Breast epithelium (tissue), 4 donors: ENCODE data around the gene NEBL. TPM values are rescaled to one million over a fixed set of nuclear protein-coding genes. Genes with fewer than 3 reads are reported as not detected.

Experiments
- DNase-seq, 2 donors: peaks; one replicate each; pipeline ENCODE4 v3.0.0-alpha.2; 2019; ENCODE audit warnings: low spot score in 2 of 2
- H3K27ac ChIP-seq, 2 donors: fragments of 200-600 bp; sonication (generic) in 1 of 2; one replicate each; pipeline ENCODE4 v1.5.1; 2016 to 2019; ENCODE audit warnings: mild to moderate bottlenecking in 1 of 2
- H3K27me3 ChIP-seq, 2 donors: fragments of 200-600 bp; sonication (generic) in 1 of 2; one replicate each; pipeline versions ENCODE4 v1.5.1 to v1.6.0; 2017 to 2019; ENCODE audit warnings: control low read depth in 1 of 2, mild to moderate bottlenecking in 1 of 2
- H3K36me3 ChIP-seq: fragments of 200-600 bp; one replicate; pipeline ENCODE4 v1.5.1; 2019
- H3K4me1 ChIP-seq, 2 donors: fragments of 200-600 bp; sonication (generic); one replicate each; pipeline ENCODE4 v1.5.1; 2016 to 2019; ENCODE audit warnings: control low read depth in 1 of 2
- H3K4me3 ChIP-seq, 3 donors: fragments of 200-600 bp; sonication (generic); 1 replicate in 2 of 3; 2 replicates in 1 of 3; pipeline ENCODE4 v1.5.1; 2016 to 2019; ENCODE audit warnings: mild to moderate bottlenecking in 3 of 3, moderate library complexity in 2 of 3
- H3K9me3 ChIP-seq, 2 donors: fragments of 200-600 bp; sonication (generic) in 1 of 2; one replicate each; pipeline ENCODE4 v1.5.1; 2016 to 2019; ENCODE audit warnings: control low read depth in 1 of 2
- POLR2A ChIP-seq: fragments of 450-650 bp; IDR thresholded peaks from one replicate; pipeline ENCODE4 v1.6.1; 2016; ENCODE audit warnings: antibody characterized with exemption, mild to moderate bottlenecking, moderate library complexity
- POLR2AphosphoS5 ChIP-seq, 3 donors: sonication (generic); formaldehyde crosslinking; IDR thresholded peaks; one replicate each; pipeline ENCODE4 v1.6.1; 2017; ENCODE audit warnings: antibody characterized with exemption in 3 of 3
- intact Hi-C: fragments of 100-400 bp; cut with DNase I; formaldehyde crosslinking; loops from one replicate; pipeline ENCODE4 v1.15.1; 2023; ENCODE audit warnings: low total_unique reads
- total RNA-seq, 3 donors: library from RNA; depleted of rRNA; stranded (reverse); fragments of >200 nt; gene quantifications; one replicate each; pipeline ENCODE4 v1.1.0, GENCODE V29; 2016
- TF ChIP-seq, protein P1 (sequence below), 3 donors: fragments of 450-650 bp; IDR thresholded peaks; one replicate each; pipeline ENCODE4 v1.5.1; 2016 to 2017; ENCODE audit warnings: antibody characterized with exemption in 3 of 3, mild to moderate bottlenecking in 3 of 3, moderate library complexity in 3 of 3

NEBL gene
- total RNA-seq, 3 donors from 2014 or later, result 3.8 to 313 (median 85.2) TPM

GRCh38 chr10:20797290-20797689 is 99.8 kb downstream of the NEBL start:
- DNase-seq, result no peak
- Histone ChIP-seq H3K4me1 (no peaks in the 10 kb centered on the region), H3K36me3 (no peaks in the 10 kb centered on the region), H3K27me3 (no peaks in the 10 kb centered on the region), H3K9me3 (no peaks in the 10 kb centered on the region), H3K4me3 (no peak overlapping the region), H3K27ac (no peak overlapping the region)
- intact Hi-C loops, result no loop called here
- TF ChIP-seq POLR2A (no peak), POLR2AphosphoS5 (IDR thresholded peaks at IDR 0.05) (no peak)
- TF ChIP-seq, protein P1, sequence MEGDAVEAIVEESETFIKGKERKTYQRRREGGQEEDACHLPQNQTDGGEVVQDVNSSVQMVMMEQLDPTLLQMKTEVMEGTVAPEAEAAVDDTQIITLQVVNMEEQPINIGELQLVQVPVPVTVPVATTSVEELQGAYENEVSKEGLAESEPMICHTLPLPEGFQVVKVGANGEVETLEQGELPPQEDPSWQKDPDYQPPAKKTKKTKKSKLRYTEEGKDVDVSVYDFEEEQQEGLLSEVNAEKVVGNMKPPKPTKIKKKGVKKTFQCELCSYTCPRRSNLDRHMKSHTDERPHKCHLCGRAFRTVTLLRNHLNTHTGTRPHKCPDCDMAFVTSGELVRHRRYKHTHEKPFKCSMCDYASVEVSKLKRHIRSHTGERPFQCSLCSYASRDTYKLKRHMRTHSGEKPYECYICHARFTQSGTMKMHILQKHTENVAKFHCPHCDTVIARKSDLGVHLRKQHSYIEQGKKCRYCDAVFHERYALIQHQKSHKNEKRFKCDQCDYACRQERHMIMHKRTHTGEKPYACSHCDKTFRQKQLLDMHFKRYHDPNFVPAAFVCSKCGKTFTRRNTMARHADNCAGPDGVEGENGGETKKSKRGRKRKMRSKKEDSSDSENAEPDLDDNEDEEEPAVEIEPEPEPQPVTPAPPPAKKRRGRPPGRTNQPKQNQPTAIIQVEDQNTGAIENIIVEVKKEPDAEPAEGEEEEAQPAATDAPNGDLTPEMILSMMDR (IDR thresholded peaks at IDR 0.05), result no peak

DNA sequence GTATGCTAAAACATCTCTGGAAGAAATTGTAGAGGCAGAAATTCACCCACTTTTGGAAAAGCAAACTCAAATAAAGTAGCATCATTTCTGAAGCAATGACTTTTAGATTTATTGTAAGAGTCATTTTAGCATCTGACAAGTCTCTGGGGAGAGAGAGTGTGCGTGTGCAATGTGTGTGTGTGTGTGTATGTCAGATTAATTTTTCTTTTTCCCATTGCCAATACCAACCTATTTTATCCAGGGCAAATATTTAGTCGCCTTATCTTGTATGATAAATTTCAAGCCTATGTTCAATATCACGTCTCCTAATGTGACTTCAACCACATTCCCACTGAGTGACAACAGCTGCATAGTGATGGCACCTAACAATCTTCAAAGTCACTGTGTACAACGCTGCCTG is 101.7 kb downstream of the NEBL start:
- no peaks in the 10 kb centered on the region for H3K27me3 ChIP-seq
- DNase-seq, result no peak
- no peak overlapping the region for H3K4me3 ChIP-seq
- no peaks in the 10 kb centered on the region for H3K36me3 ChIP-seq
- H3K4me1 ChIP-seq, result no peaks in the 10 kb centered on the region
- H3K27ac ChIP-seq, result no peak overlapping the region
- no peak for TF ChIP-seq POLR2AphosphoS5 (IDR thresholded peaks at IDR 0.05)
- TF ChIP-seq POLR2A, result no peak
- TF ChIP-seq, protein P1 (IDR thresholded peaks at IDR 0.05), result no peak
- no peaks in the 10 kb centered on the region for H3K9me3 ChIP-seq
- intact Hi-C loops, result no loop called here

GRCh38 chr10:20785174-20785573 is 111.9 kb downstream of the NEBL start:
- Histone ChIP-seq H3K27me3 (no peaks in the 10 kb centered on the region), H3K4me3 (no peak overlapping the region), H3K4me1 (no peaks in the 10 kb centered on the region), H3K36me3 (no peaks in the 10 kb centered on the region), H3K9me3 (no peaks in the 10 kb centered on the region), H3K27ac (no peak overlapping the region)
- DNase-seq, result no peak
- intact Hi-C loops, result loop anchor here (5.0 kb wide), 1 partner anchor 1043 kb away; no protein-coding TSS in a partner anchor
- TF ChIP-seq POLR2AphosphoS5 (IDR thresholded peaks at IDR 0.05) (no peak), POLR2A (no peak)
- TF ChIP-seq, protein P1 (IDR thresholded peaks at IDR 0.05), result no peak

DNA sequence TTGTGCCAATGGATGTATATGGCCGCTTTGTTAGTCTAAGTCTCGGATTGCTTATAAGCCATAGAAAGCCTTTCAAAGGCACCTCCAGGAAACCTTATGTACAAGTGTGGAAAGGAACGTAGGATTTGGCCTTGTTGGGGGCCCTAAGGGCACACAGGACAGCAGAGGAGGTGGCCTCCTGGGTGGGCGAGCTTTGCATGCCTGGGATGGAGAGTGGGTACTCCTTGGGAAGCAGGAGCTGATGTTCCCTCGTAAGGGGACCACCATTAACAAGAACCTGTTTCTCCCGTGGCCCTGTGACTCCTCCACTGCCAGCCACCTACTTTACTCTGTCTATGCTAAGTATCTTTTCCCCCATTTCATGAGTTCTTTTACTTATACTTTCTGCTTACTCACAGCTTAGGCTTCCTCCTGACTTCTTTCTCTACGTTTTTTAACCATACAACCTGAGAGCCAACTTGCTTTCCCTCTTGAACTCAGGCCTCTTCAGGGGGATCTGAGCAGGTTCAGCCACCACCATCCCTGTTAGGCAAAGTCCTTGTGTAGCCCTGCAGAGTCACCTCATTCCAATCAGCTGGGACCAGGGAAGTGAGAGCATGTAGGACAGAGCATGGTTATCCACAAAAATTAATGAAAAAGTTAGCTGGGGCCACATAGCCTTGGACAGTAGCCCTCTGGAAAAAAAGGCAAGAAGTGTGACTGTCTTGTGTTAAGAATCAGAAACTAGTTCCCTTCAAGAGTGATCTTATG is 118.9 kb downstream of the NEBL start:
- no peaks in the 10 kb centered on the region for H3K4me1 ChIP-seq
- no peak overlapping the region for H3K4me3 ChIP-seq
- H3K27me3 ChIP-seq, result no peaks in the 10 kb centered on the region
- intact Hi-C loops, result no loop called here
- H3K36me3 ChIP-seq, result no peaks in the 10 kb centered on the region
- DNase-seq, result no peak
- TF ChIP-seq POLR2AphosphoS5 (IDR thresholded peaks at IDR 0.05), result no peak
- TF ChIP-seq, protein P1 (IDR thresholded peaks at IDR 0.05), result no peak
- no peak for TF ChIP-seq POLR2A
- no peak overlapping the region for H3K27ac ChIP-seq
- no peaks in the 10 kb centered on the region for H3K9me3 ChIP-seq

DNA sequence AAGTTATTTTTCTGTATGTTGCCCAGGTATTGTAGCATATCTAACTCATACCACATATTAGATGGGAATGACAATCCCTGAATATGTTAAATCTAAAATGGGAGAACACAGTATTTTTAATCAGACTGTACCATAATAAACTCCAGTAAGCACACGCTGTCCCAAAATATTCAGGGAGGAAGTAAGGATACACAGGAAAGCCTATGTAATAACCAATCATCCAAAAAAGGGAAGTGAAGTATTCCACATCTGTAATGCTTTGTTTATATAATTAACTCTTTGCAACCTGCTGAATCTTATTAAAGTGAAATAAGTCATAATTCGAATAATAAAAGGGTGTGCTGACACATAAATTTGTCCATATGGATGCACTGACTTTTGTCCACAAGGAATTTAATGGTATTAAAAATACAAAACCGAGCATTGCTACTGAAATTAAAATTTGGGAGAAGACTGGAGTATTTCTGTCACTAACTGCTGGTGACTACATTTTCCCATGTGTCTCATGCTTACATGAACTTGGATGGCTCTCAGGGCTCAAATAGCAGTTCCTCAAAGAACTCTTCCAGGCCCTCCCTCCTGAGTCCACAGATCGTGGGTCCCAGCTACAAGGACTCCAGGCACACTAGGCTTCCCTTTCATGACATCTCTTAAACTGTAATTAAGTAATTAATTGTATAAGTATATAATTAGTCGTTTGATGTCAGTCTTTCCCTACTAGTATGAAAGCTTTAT is 120.6 kb downstream of the NEBL start:
- no peaks in the 10 kb centered on the region for H3K27me3 ChIP-seq
- H3K9me3 ChIP-seq, result no peaks in the 10 kb centered on the region
- TF ChIP-seq POLR2A (no peak), POLR2AphosphoS5 (IDR thresholded peaks at IDR 0.05) (no peak)
- TF ChIP-seq, protein P1 (IDR thresholded peaks at IDR 0.05), result no peak
- H3K4me1 ChIP-seq, result no peaks in the 10 kb centered on the region
- H3K4me3 ChIP-seq, result no peak overlapping the region
- intact Hi-C loops, result no loop called here
- DNase-seq, result no peak
- H3K27ac ChIP-seq, result no peak overlapping the region
- H3K36me3 ChIP-seq, result no peaks in the 10 kb centered on the region
